Thyroid gland (tissue), 4 donors: ENCODE data around the gene UCP3. TPM values are rescaled to one million over a fixed set of nuclear protein-coding genes. Genes with fewer than 3 reads are reported as not detected.

ENCODE experiments used
- DNase-seq, 2 donors: peaks; one replicate each; pipeline ENCODE4 v3.0.0-alpha.2; 2019
- H3K27ac ChIP-seq, 3 donors: fragments of 200-600 bp; sonication (generic); 1 replicate in 2 of 3; 2 replicates in 1 of 3; pipeline ENCODE4 v1.5.1; 2016 to 2019; ENCODE audit warnings: mild to moderate bottlenecking in 1 of 3, moderate library complexity in 1 of 3
- H3K27me3 ChIP-seq: fragments of 200-600 bp; sonication (generic); one replicate; pipeline ENCODE4 v1.5.1; 2019
- H3K36me3 ChIP-seq, 2 donors: fragments of 200-600 bp; sonication (generic); one replicate each; pipeline ENCODE4 v1.5.1; 2016 to 2019
- H3K4me1 ChIP-seq, 2 donors: fragments of 200-600 bp; sonication (generic); one replicate each; pipeline ENCODE4 v1.5.1; 2017 to 2019
- H3K4me3 ChIP-seq, 3 donors: fragments of 200-600 bp; sonication (generic); replicated peaks in 1 of 3; 1 replicate in 2 of 3; 2 replicates in 1 of 3; pipeline ENCODE4 v1.5.1; 2016; ENCODE audit warnings: mild to moderate bottlenecking in 1 of 3
- H3K9me3 ChIP-seq: fragments of 200-600 bp; sonication (generic); one replicate; pipeline ENCODE4 v1.5.1; 2017
- POLR2A ChIP-seq, 2 donors: fragments of 450-650 bp; IDR thresholded peaks; one replicate each; pipeline ENCODE4 v1.6.1; 2017; ENCODE audit warnings: antibody characterized with exemption in 2 of 2, mild to moderate bottlenecking in 2 of 2, moderate library complexity in 1 of 2
- WGBS, 2 donors: methylation state at CpG; one replicate each; pipeline ENCODE4 v1.1.5; 2017; 5-methylcytosine and 5-hydroxymethylcytosine counted together
- intact Hi-C: fragments of 100-400 bp; cut with DNase I; formaldehyde crosslinking; loops from one replicate; pipeline ENCODE4 v1.15.1; 2023
- total RNA-seq, 4 donors: library from RNA; depleted of rRNA; stranded (reverse); fragments of >200 nt; gene quantifications; one replicate each; pipeline ENCODE4 v1.2.3, GENCODE V29; 2016
- TF ChIP-seq, protein P1 (sequence below), 6 experiments: fragments of 200-600 bp in 3 of 6; fragments of 450-650 bp in 3 of 6; sonication (generic) in 3 of 6; IDR thresholded peaks; one replicate each; pipeline ENCODE4 v1.5.1; 2016 to 2019; ENCODE audit warnings: antibody characterized with exemption in 6 of 6, mild to moderate bottlenecking in 2 of 6, inconsistent platforms in 1 of 6, moderate library complexity in 1 of 6

UCP3 gene
- total RNA-seq, 4 donors from 2014 or later, result 3.1 to 3.6 (median 3.4) TPM

DNA sequence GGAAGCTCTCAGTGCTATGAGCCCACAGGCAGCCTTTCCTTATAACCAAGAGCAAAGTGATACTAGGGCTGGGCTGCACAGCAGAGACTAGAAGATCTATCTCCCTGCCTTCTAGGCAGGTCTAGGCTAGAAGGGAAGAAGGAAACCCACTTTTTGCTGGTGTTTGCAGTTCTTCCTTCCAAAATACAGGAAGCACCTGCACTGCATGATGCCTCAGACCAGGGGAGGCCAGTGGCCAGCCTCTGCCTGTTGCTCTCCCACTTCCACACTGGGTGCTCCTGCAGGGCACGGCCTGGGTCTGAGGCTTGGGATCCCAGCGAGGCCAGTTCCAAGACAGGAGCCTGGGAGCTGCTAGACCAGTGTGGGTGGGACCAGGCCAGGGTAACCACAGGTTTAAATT, 6.0 kb upstream of the UCP3 start:
- WGBS, 2 donors, result 84% methylated on average over 2 of the region's 2 CpGs
- Histone ChIP-seq H3K27me3 (no peaks in the 10 kb centered on the region), H3K27ac (no peak overlapping the region), H3K36me3 (no peaks in the 10 kb centered on the region), H3K4me3 (no peak overlapping the region), H3K4me1 (peaks cover 27 to 41% of the 10 kb centered on the region in 2 donors), H3K9me3 (no peaks in the 10 kb centered on the region)
- TF ChIP-seq POLR2A (IDR thresholded peaks at IDR 0.05), result no peak
- TF ChIP-seq, protein P1, sequence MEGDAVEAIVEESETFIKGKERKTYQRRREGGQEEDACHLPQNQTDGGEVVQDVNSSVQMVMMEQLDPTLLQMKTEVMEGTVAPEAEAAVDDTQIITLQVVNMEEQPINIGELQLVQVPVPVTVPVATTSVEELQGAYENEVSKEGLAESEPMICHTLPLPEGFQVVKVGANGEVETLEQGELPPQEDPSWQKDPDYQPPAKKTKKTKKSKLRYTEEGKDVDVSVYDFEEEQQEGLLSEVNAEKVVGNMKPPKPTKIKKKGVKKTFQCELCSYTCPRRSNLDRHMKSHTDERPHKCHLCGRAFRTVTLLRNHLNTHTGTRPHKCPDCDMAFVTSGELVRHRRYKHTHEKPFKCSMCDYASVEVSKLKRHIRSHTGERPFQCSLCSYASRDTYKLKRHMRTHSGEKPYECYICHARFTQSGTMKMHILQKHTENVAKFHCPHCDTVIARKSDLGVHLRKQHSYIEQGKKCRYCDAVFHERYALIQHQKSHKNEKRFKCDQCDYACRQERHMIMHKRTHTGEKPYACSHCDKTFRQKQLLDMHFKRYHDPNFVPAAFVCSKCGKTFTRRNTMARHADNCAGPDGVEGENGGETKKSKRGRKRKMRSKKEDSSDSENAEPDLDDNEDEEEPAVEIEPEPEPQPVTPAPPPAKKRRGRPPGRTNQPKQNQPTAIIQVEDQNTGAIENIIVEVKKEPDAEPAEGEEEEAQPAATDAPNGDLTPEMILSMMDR (IDR thresholded peaks at IDR 0.05), result no peak
- no peak for DNase-seq
- intact Hi-C loops, result no loop called here

DNA sequence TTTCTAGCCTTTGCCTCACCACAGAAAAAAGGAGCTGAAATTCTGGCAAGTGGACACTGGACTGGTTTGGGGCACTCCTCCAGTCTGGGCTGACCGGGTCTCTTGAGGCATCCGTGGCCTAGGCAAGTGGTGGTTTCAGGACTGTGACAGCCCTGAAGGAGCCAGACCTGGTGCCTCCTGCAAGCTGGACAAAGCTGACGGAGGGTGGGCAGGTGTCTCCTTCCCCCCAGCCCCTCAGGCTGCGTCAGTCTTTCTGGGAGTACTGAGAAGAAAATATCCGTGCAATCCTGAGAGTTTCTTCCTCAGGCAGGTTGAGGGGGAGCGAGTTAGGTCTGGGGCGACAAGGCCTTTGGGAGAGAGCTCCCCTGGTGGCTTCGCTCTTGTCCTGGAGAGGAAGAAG, 4.3 kb upstream of the UCP3 start:
- H3K27ac ChIP-seq, result no peak overlapping the region
- peaks cover 9 to 41% of the 10 kb centered on the region in 2 donors for H3K4me1 ChIP-seq
- no peaks in the 10 kb centered on the region for H3K9me3 ChIP-seq
- H3K4me3 ChIP-seq, result no peak overlapping the region
- no peaks in the 10 kb centered on the region for H3K27me3 ChIP-seq
- 94 to 97% methylated on average over 7 to 8 of the region's 8 CpGs for WGBS, 2 donors
- H3K36me3 ChIP-seq, result no peaks in the 10 kb centered on the region
- no peak for DNase-seq
- TF ChIP-seq POLR2A (IDR thresholded peaks at IDR 0.05), result no peak
- TF ChIP-seq, protein P1 (IDR thresholded peaks at IDR 0.05), result no peak
- intact Hi-C loops, result no loop called here

DNA sequence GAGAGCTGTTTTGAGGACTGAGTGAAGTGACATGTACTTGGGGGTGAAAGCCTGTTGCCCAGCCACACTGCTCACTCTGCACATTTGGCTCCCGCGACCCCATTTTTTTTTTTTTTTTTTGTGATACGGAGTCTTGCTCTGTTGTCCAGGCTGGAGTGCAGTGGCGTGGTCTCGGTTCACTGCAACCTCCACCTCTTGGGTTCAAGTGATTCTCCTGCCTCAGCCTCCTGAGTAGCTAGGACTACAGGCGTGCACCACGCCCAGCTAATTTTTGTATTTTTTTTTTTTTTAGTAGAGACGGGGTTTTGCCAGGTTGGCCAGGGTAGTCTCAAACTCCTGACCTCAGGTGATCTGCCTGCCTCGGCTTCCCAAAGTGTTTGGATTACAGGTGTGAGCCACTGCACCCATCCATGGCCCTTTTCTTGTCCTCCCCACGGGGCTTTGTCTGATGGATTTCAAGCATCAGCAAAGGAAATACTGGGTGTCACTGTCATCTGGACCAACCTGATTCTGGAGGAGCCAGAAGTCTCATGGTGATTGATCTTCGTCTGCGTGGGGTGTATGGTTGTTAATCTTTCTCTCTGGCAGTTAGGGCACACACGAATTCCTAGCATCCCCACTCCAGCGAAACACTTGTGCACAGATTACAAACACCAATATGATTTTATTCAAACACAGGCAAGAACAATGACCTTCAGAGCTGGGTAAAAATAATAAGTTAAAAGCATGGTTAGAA, 3.4 kb upstream of the UCP3 start:
- peaks cover 3 to 36% of the 10 kb centered on the region in 2 donors for H3K4me1 ChIP-seq
- no peaks in the 10 kb centered on the region for H3K27me3 ChIP-seq

DNA sequence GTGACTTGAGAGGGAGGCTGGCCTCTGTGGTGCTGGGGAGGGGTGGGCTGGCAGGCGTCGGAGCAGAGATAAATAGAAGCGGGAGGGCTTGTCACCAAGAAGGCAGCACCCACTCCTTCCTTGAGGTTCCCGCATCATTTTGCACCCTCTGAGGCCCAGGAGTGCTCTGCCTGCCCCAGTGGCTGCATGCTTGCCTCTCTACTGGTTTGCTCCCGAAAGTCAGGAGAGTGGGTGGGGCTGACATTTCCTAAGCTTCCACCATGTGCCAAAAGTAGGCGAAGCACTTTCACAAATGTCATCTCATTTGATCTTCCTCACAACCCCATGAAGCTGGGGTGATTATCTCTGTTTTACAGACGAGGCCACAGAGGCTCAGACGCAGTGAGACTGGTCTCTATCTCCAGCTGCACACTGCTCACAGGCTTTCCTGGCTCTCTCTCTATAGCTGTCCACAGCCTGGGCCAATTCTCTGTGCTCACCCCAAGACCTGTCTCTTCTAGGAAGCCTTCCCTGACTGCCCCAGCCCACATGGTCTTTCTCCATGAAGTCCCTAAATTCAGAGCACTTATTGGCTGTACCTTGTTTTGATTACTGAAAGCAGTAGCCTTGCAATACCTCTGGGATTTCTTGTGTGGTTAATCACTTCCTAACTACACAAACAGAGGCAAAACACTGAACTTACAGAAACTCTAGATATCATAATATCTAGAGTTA, 2.6 kb upstream of the UCP3 start:
- TF ChIP-seq, protein P1 (IDR thresholded peaks at IDR 0.05), result no peak
- no peak for TF ChIP-seq POLR2A (IDR thresholded peaks at IDR 0.05)
- Histone ChIP-seq H3K4me3 (no peak overlapping the region), H3K36me3 (no peaks in the 10 kb centered on the region), H3K27ac (no peak overlapping the region), H3K27me3 (no peaks in the 10 kb centered on the region), H3K4me1 (peaks cover 3 to 35% of the 10 kb centered on the region in 2 donors), H3K9me3 (no peaks in the 10 kb centered on the region)
- DNase-seq, result no peak
- WGBS, 2 donors, result 86 to 87% methylated on average over 8 of the region's 8 CpGs
- intact Hi-C loops, result no loop called here

More for the DNA sequence above, 3.4 kb upstream of the UCP3 start:
- H3K27ac ChIP-seq, result no peak overlapping the region
- no peak overlapping the region for H3K4me3 ChIP-seq
- no peaks in the 10 kb centered on the region for H3K9me3 ChIP-seq
- DNase-seq, result no peak
- no peaks in the 10 kb centered on the region for H3K36me3 ChIP-seq
- intact Hi-C loops, result no loop called here
- TF ChIP-seq, protein P1 (IDR thresholded peaks at IDR 0.05), result no peak
- no peak for TF ChIP-seq POLR2A (IDR thresholded peaks at IDR 0.05)
- WGBS, 2 donors, result 91 to 95% methylated on average over 14 of the region's 14 CpGs
